AG09319 (cell line): Measurements from ENCODE around the gene RPL27.
"Not testable (repeated sequence)": the region's sequence is repeated elsewhere in the genome, so short reads cannot be mapped to it uniquely, and the experiment has no call there.

Experiments
- DNase-seq: peaks from one replicate; pipeline ENCODE4 v3.0.0-alpha.2; 2010; ENCODE audit warnings: low read depth; ENCODE audit errors: extremely low read depth
- TF ChIP-seq, protein P1 (sequence below): IDR thresholded peaks from 2 replicates; pipeline ENCODE4 v1.5.1; 2011; ENCODE audit warnings: low read depth, mild to moderate bottlenecking, inconsistent platforms, low read length, moderate library complexity

The RPL27 gene

GRCh38 chr17:42985225-42985624, 13.0 kb upstream of the RPL27 start:
- TF ChIP-seq, protein P1, sequence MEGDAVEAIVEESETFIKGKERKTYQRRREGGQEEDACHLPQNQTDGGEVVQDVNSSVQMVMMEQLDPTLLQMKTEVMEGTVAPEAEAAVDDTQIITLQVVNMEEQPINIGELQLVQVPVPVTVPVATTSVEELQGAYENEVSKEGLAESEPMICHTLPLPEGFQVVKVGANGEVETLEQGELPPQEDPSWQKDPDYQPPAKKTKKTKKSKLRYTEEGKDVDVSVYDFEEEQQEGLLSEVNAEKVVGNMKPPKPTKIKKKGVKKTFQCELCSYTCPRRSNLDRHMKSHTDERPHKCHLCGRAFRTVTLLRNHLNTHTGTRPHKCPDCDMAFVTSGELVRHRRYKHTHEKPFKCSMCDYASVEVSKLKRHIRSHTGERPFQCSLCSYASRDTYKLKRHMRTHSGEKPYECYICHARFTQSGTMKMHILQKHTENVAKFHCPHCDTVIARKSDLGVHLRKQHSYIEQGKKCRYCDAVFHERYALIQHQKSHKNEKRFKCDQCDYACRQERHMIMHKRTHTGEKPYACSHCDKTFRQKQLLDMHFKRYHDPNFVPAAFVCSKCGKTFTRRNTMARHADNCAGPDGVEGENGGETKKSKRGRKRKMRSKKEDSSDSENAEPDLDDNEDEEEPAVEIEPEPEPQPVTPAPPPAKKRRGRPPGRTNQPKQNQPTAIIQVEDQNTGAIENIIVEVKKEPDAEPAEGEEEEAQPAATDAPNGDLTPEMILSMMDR: no peak
- no peak for DNase-seq

DNA sequence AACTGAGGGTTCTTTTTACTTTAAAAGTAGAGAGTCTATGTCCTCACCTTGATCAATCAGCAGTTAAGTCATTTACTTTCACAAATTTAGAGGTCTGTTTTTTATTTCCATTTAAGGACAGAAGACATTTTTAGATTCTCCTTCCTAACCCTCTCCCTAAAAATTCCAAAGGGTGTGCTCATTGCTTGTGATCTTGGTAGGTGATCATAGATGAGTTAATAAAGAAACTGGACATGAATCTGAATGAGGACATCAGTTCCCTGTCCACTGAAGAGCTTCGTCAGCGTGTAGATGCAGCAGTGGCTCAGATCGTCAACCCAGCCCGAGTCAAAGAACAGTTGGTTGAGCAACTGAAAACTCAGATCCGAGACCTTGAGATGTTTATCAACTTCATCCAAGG, 9.1 kb upstream of the RPL27 start:
- TF ChIP-seq, protein P1: no peak
- no peak for DNase-seq

- DNase-seq: no peak
- TF ChIP-seq, protein P1: no peak
Observed at GRCh38 chr17:42989726-42990652, 8.2 kb upstream of the RPL27 start.

- DNase-seq: no peak
- TF ChIP-seq, protein P1: no peak
Observed at GRCh38 chr17:42991471-42991870, 6.7 kb upstream of the RPL27 start.

- TF ChIP-seq, protein P1: no peak
- no peak for DNase-seq
Observed at GRCh38 chr17:42992872-42993271, 5.3 kb upstream of the RPL27 start.

DNA sequence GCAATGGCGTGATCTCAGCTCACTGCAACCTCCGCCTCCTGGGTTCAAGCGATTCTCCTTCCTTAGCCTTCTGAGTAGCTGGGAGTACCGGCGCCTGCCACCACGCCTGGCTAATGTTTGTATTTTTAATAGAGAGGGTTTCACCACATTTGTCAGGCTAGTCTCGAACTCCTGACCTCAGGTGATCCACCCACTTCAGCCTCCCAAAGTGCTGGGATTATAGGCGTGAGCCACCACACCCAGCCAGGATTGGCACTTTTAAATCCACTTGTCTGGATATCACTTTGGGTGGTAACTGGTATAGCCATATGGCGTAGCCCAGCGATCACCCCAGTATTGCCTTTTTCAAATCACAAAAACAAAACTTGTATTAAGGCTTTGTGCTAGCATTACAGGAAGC, 4.3 kb upstream of the RPL27 start:
- DNase-seq: not testable (repeated sequence)

- TF ChIP-seq, protein P1: no peak
- no peak for DNase-seq
Observed at GRCh38 chr17:42997390-42997983, 732 bp upstream of the RPL27 start.
